Uterus (tissue), 2 donors: ENCODE measurements around the gene ZNF628.
A peak's percentile ranks its signal among the peaks of the same experiment; 100 is the strongest.

Experiments
- POLR2A ChIP-seq, 2 donors: fragments of 450-650 bp; IDR thresholded peaks; one replicate each; pipeline ENCODE4 v1.6.1; 2016; ENCODE audit warnings: antibody characterized with exemption in 2 of 2, mild to moderate bottlenecking in 1 of 2, moderate library complexity in 1 of 2
- TF ChIP-seq, protein P1 (sequence below), 4 experiments: fragments of 200-600 bp in 2 of 4; fragments of 450-650 bp in 2 of 4; sonication (generic) in 2 of 4; IDR thresholded peaks; one replicate each; pipeline ENCODE4 v1.5.1; 2016 to 2019; ENCODE audit warnings: antibody characterized with exemption in 4 of 4, mild to moderate bottlenecking in 2 of 4, moderate library complexity in 1 of 4

DNA sequence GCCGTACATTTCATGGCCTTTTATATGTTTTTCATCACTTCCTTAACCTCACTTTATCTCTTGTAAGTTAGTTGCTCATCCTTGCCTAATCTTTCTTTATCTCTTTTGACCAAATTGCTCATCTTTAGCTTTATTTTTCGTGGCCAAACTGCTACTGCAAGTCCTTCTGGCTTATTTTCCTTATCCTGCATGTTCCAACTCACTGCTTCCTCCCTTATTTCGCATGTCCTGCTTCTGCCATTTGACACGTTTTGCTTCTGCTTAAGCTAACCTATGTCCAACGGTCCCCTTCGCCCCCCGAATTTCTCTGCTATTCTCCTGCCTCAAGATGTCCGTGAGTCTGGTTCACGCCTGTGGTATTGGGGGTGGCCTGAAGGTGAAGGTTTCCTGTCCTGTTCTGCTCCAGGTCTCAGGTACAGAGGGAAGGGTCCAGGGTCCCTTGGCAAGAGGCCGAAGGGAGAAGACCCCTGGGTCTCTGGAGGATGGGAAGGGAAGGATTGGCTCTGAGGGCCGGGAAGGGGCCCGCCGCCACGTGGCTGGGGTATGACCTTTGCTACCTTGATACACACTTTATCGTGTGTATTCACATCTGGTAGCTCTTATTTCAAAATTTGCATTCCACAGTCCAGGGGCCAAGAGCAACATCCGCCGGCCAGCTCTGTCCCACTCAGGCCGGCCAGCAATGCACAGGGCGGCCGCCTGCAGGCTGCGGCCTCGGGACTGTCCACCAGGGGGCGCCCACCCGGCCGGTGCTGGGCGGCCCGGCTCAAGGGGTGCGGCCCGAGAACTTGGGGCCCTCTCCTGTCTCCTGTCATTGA is 9.0 kb upstream of the ZNF628 start:
- TF ChIP-seq, protein P1, sequence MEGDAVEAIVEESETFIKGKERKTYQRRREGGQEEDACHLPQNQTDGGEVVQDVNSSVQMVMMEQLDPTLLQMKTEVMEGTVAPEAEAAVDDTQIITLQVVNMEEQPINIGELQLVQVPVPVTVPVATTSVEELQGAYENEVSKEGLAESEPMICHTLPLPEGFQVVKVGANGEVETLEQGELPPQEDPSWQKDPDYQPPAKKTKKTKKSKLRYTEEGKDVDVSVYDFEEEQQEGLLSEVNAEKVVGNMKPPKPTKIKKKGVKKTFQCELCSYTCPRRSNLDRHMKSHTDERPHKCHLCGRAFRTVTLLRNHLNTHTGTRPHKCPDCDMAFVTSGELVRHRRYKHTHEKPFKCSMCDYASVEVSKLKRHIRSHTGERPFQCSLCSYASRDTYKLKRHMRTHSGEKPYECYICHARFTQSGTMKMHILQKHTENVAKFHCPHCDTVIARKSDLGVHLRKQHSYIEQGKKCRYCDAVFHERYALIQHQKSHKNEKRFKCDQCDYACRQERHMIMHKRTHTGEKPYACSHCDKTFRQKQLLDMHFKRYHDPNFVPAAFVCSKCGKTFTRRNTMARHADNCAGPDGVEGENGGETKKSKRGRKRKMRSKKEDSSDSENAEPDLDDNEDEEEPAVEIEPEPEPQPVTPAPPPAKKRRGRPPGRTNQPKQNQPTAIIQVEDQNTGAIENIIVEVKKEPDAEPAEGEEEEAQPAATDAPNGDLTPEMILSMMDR (IDR thresholded peaks at IDR 0.05), result peak; percentile 91 to 99 (median 96)
- TF ChIP-seq POLR2A (IDR thresholded peaks at IDR 0.05), result no peak
